ENCODE measurements around the gene SLC15A2. TPM values are rescaled to one million over a fixed set of nuclear protein-coding genes. Genes with fewer than 3 reads are reported as not detected.

The SLC15A2 gene
- total RNA-seq, 2 donors from 2014 or later, result 0.47 to 1.7 TPM

GRCh38 chr3:121895121-121895520 is 920 bp downstream of the SLC15A2 start:
- Histone ChIP-seq H3K27ac (no peak overlapping the region), H3K4me3 (no peak overlapping the region), H3K36me3 (no peaks in the 10 kb centered on the region), H3K4me1 (no peaks in the 10 kb centered on the region), H3K9me3 (no peaks in the 10 kb centered on the region), H3K27me3 (no peaks in the 10 kb centered on the region)
- no peak for DNase-seq (ENCODE audit: low spot score)
- no peak for TF ChIP-seq CTCF (IDR thresholded peaks at IDR 0.05)

GRCh38 chr3:121895736-121896135 is 1.5 kb downstream of the SLC15A2 start:
- no peaks in the 10 kb centered on the region for H3K27me3 ChIP-seq
- no peaks in the 10 kb centered on the region for H3K36me3 ChIP-seq
- H3K4me1 ChIP-seq, result no peaks in the 10 kb centered on the region
- DNase-seq (ENCODE audit: low spot score), result no peak
- H3K4me3 ChIP-seq, result no peak overlapping the region
- no peaks in the 10 kb centered on the region for H3K9me3 ChIP-seq
- H3K27ac ChIP-seq, result no peak overlapping the region
- TF ChIP-seq CTCF (IDR thresholded peaks at IDR 0.05), result no peak

- H3K4me3 ChIP-seq, result no peak overlapping the region
- TF ChIP-seq CTCF (IDR thresholded peaks at IDR 0.05), result no peak
Measured at GRCh38 chr3:121896823-121897222, 2.6 kb downstream of the SLC15A2 start.

GRCh38 chr3:121897296-121897695 is 3.1 kb downstream of the SLC15A2 start:
- Histone ChIP-seq H3K9me3 (no peaks in the 10 kb centered on the region), H3K27ac (no peak overlapping the region), H3K36me3 (no peaks in the 10 kb centered on the region), H3K4me3 (no peak overlapping the region), H3K27me3 (no peaks in the 10 kb centered on the region), H3K4me1 (no peaks in the 10 kb centered on the region)
- no peak for TF ChIP-seq CTCF (IDR thresholded peaks at IDR 0.05)
- DNase-seq (ENCODE audit: low spot score), result no peak

More at GRCh38 chr3:121896823-121897222, 2.6 kb downstream of the SLC15A2 start:
- no peak for DNase-seq (ENCODE audit: low spot score)
- Histone ChIP-seq H3K4me1 (no peaks in the 10 kb centered on the region), H3K9me3 (no peaks in the 10 kb centered on the region), H3K27me3 (no peaks in the 10 kb centered on the region), H3K27ac (no peak overlapping the region), H3K36me3 (no peaks in the 10 kb centered on the region)

GRCh38 chr3:121913305-121913990 is 19.2 kb downstream of the SLC15A2 start:
- Histone ChIP-seq H3K27ac (no peak overlapping the region), H3K27me3 (no peaks in the 10 kb centered on the region), H3K36me3 (no peaks in the 10 kb centered on the region), H3K9me3 (no peaks in the 10 kb centered on the region), H3K4me3 (no peak overlapping the region), H3K4me1 (no peaks in the 10 kb centered on the region)
- no peak for DNase-seq (ENCODE audit: low spot score)
- no peak for TF ChIP-seq CTCF (IDR thresholded peaks at IDR 0.05)

Measured in right atrium auricular region (tissue), 2 donors.